Effector memory CD8-positive, alpha-beta T cell (primary cell): ENCODE measurements around the gene DPH6.

Experiments
- ATAC-seq: fragments of 150-1000 bp; cut with Tn5 transposase; replicated peaks from 2 replicates; pipeline ENCODE4 v1.10.0; 2021; ENCODE audit warnings: mild to moderate bottlenecking, moderate library complexity
- DNase-seq, 3 experiments: peaks; one replicate each; pipeline ENCODE4 v3.0.0; 2021
- H3K27ac Mint-ChIP-seq, 2 donors: one replicate each; pipeline ENCODE4 v1.8.0; 2022; ENCODE audit warnings: mild to moderate bottlenecking in 2 of 2, mixed read lengths in 2 of 2, moderate library complexity in 2 of 2
- H3K27me3 Mint-ChIP-seq, 2 donors: one replicate each; pipeline ENCODE4 v1.8.0; 2022; ENCODE audit warnings: mixed read lengths in 2 of 2
- H3K36me3 Mint-ChIP-seq: one replicate; pipeline ENCODE4 v1.8.0; 2022; ENCODE audit warnings: mild to moderate bottlenecking, moderate library complexity, mixed read lengths; ENCODE audit not compliant: insufficient read depth
- H3K4me1 Mint-ChIP-seq, 2 donors: one replicate each; pipeline ENCODE4 v1.8.0; 2022; ENCODE audit warnings: low read depth in 2 of 2, mixed read lengths in 2 of 2
- H3K4me3 Mint-ChIP-seq, 2 donors: one replicate each; pipeline ENCODE4 v1.8.0; 2022; ENCODE audit warnings: mild to moderate bottlenecking in 2 of 2, mixed read lengths in 2 of 2, moderate library complexity in 2 of 2
- H3K9me3 Mint-ChIP-seq, 2 donors: one replicate each; pipeline ENCODE4 v1.8.0; 2022; ENCODE audit warnings: mixed read lengths in 2 of 2

Gene DPH6

GRCh38 chr15:35557012-35557411 is 11.0 kb upstream of the DPH6 start:
- ATAC-seq (no peak), DNase-seq (no peak)
- Mint-ChIP-seq H3K4me1 (no peaks in the 10 kb centered on the region), H3K27ac (no peak overlapping the region), H3K9me3 (no peaks in the 10 kb centered on the region), H3K4me3 (no peak overlapping the region), H3K36me3 (no peaks in the 10 kb centered on the region), H3K27me3 (no peaks in the 10 kb centered on the region)

- no peaks in the 10 kb centered on the region for H3K4me1 Mint-ChIP-seq
- no peak overlapping the region for H3K27ac Mint-ChIP-seq
- H3K36me3 Mint-ChIP-seq, result no peaks in the 10 kb centered on the region
- no peak for DNase-seq
- no peaks in the 10 kb centered on the region for H3K27me3 Mint-ChIP-seq
- no peaks in the 10 kb centered on the region for H3K9me3 Mint-ChIP-seq
- ATAC-seq, result no peak
- H3K4me3 Mint-ChIP-seq, result no peak overlapping the region
Observed at GRCh38 chr15:35555244-35555643, 9.3 kb upstream of the DPH6 start.

- ATAC-seq, result no peak
- Mint-ChIP-seq H3K27ac (no peak overlapping the region), H3K27me3 (no peaks in the 10 kb centered on the region)
Observed at GRCh38 chr15:35550957-35551356, 5.0 kb upstream of the DPH6 start.

GRCh38 chr15:35549567-35549966 is 3.6 kb upstream of the DPH6 start:
- peaks cover 13 to 16% of the 10 kb centered on the region in 2 donors for H3K4me1 Mint-ChIP-seq
- no peak overlapping the region for H3K27ac Mint-ChIP-seq
- DNase-seq (no peak), ATAC-seq (no peak)
- H3K36me3 Mint-ChIP-seq, result peaks cover 8% of the 10 kb centered on the region
- no peak overlapping the region for H3K4me3 Mint-ChIP-seq
- H3K9me3 Mint-ChIP-seq, result no peaks in the 10 kb centered on the region
- H3K27me3 Mint-ChIP-seq, result no peaks in the 10 kb centered on the region

More at GRCh38 chr15:35550957-35551356, 5.0 kb upstream of the DPH6 start:
- Mint-ChIP-seq H3K4me1 (peaks cover 4 to 6% of the 10 kb centered on the region in 2 donors), H3K4me3 (no peak overlapping the region), H3K9me3 (no peaks in the 10 kb centered on the region), H3K36me3 (peaks cover 3% of the 10 kb centered on the region)
- no peak for DNase-seq

- Mint-ChIP-seq H3K36me3 (peaks cover 8% of the 10 kb centered on the region), H3K27me3 (no peaks in the 10 kb centered on the region), H3K9me3 (no peaks in the 10 kb centered on the region), H3K4me1 (peaks cover 13 to 17% of the 10 kb centered on the region in 2 donors), H3K4me3 (no peak overlapping the region), H3K27ac (no peak overlapping the region)
- DNase-seq (no peak), ATAC-seq (no peak)
Observed at GRCh38 chr15:35548435-35548834, 2.5 kb upstream of the DPH6 start.

- Mint-ChIP-seq H3K4me3 (no peak overlapping the region), H3K27me3 (no peaks in the 10 kb centered on the region), H3K36me3 (peaks cover 8% of the 10 kb centered on the region), H3K9me3 (no peaks in the 10 kb centered on the region), H3K4me1 (peaks cover 13 to 17% of the 10 kb centered on the region in 2 donors), H3K27ac (no peak overlapping the region)
- ATAC-seq, result no peak
- no peak for DNase-seq
Observed at GRCh38 chr15:35547775-35548364, 1.9 kb upstream of the DPH6 start.

- Mint-ChIP-seq H3K27ac (peak overlapping the region; percentile 99), H3K27me3 (no peaks in the 10 kb centered on the region), H3K4me3 (peak overlapping the region; percentile 84 to 96), H3K9me3 (no peaks in the 10 kb centered on the region), H3K4me1 (peaks cover 13 to 17% of the 10 kb centered on the region in 2 donors), H3K36me3 (peaks cover 8% of the 10 kb centered on the region)
- ATAC-seq (no peak), DNase-seq (no peak)
Observed at GRCh38 chr15:35546511-35547381, 781 bp upstream of the DPH6 start.

- DNase-seq (peak in 1 of 3 experiments; percentile 9), ATAC-seq (peak; percentile 3)
- Mint-ChIP-seq H3K27me3 (no peaks in the 10 kb centered on the region), H3K27ac (peak overlapping the region; percentile 99), H3K4me1 (peaks cover 13 to 17% of the 10 kb centered on the region in 2 donors), H3K4me3 (peak overlapping the region; percentile 84 to 96), H3K9me3 (no peaks in the 10 kb centered on the region), H3K36me3 (peaks cover 8% of the 10 kb centered on the region)
Observed at GRCh38 chr15:35545316-35545823, 595 bp downstream of the DPH6 start.

- DNase-seq (no peak), ATAC-seq (no peak)
- Mint-ChIP-seq H3K27ac (peak overlapping the region in 1 of 2 donors; percentile 62), H3K9me3 (no peaks in the 10 kb centered on the region), H3K4me3 (no peak overlapping the region), H3K4me1 (peaks cover 7 to 15% of the 10 kb centered on the region in 2 donors), H3K27me3 (no peaks in the 10 kb centered on the region), H3K36me3 (peaks cover 4% of the 10 kb centered on the region)
Observed at GRCh38 chr15:35540885-35541284, 5.1 kb downstream of the DPH6 start.

- no peaks in the 10 kb centered on the region for H3K36me3 Mint-ChIP-seq
- H3K4me1 Mint-ChIP-seq, result peaks cover under 1 to 8% of the 10 kb centered on the region in 2 donors
- ATAC-seq (no peak), DNase-seq (no peak)
- H3K27ac Mint-ChIP-seq, result no peak overlapping the region
- no peaks in the 10 kb centered on the region for H3K9me3 Mint-ChIP-seq
- H3K27me3 Mint-ChIP-seq, result no peaks in the 10 kb centered on the region
- H3K4me3 Mint-ChIP-seq, result no peak overlapping the region
Observed at GRCh38 chr15:35540021-35540420, 5.9 kb downstream of the DPH6 start.

- Mint-ChIP-seq H3K27ac (no peak overlapping the region), H3K27me3 (no peaks in the 10 kb centered on the region), H3K9me3 (no peaks in the 10 kb centered on the region), H3K36me3 (no peaks in the 10 kb centered on the region), H3K4me1 (peaks cover 0 to 5% of the 10 kb centered on the region in 2 donors), H3K4me3 (no peak overlapping the region)
- DNase-seq, result no peak
- no peak for ATAC-seq
Observed at GRCh38 chr15:35535365-35535916, 10.5 kb downstream of the DPH6 start.

- H3K27ac Mint-ChIP-seq, result no peak overlapping the region
Observed at GRCh38 chr15:35533130-35534110, 12.5 kb downstream of the DPH6 start.

GRCh38 chr15:35530698-35531097 is 15.3 kb downstream of the DPH6 start:
- H3K4me3 Mint-ChIP-seq, result no peak overlapping the region
- H3K27me3 Mint-ChIP-seq, result no peaks in the 10 kb centered on the region
- peaks cover 0 to 3% of the 10 kb centered on the region in 2 donors for H3K4me1 Mint-ChIP-seq
- DNase-seq (no peak), ATAC-seq (no peak)
- H3K27ac Mint-ChIP-seq, result no peak overlapping the region
- no peaks in the 10 kb centered on the region for H3K36me3 Mint-ChIP-seq
- no peaks in the 10 kb centered on the region for H3K9me3 Mint-ChIP-seq

More at GRCh38 chr15:35533130-35534110, 12.5 kb downstream of the DPH6 start:
- no peaks in the 10 kb centered on the region for H3K27me3 Mint-ChIP-seq
- no peak overlapping the region for H3K4me3 Mint-ChIP-seq
- H3K9me3 Mint-ChIP-seq, result no peaks in the 10 kb centered on the region
- no peak for ATAC-seq
- no peaks in the 10 kb centered on the region for H3K36me3 Mint-ChIP-seq
- no peak for DNase-seq
- peaks cover 0 to 5% of the 10 kb centered on the region in 2 donors for H3K4me1 Mint-ChIP-seq
